Gastrocnemius medialis (tissue), 4 donors: ENCODE data around the gene DCAF17.

Source experiments
- CTCF ChIP-seq, 5 experiments: fragments of 450-650 bp in 3 of 5; fragments of 200-600 bp in 2 of 5; sonication (generic) in 2 of 5; IDR thresholded peaks in 4 of 5; conservative IDR thresholded peaks in 1 of 5; 1 replicate in 4 of 5; 2 replicates in 1 of 5; pipeline ENCODE4 v1.5.1; 2016 to 2019; ENCODE audit warnings: antibody characterized with exemption in 5 of 5, mild to moderate bottlenecking in 3 of 5, moderate library complexity in 3 of 5
- POLR2A ChIP-seq, 2 donors: fragments of 450-650 bp; IDR thresholded peaks; one replicate each; pipeline ENCODE4 v1.6.1; 2017; ENCODE audit warnings: antibody characterized with exemption in 2 of 2, mild to moderate bottlenecking in 2 of 2, moderate library complexity in 2 of 2

DNA sequence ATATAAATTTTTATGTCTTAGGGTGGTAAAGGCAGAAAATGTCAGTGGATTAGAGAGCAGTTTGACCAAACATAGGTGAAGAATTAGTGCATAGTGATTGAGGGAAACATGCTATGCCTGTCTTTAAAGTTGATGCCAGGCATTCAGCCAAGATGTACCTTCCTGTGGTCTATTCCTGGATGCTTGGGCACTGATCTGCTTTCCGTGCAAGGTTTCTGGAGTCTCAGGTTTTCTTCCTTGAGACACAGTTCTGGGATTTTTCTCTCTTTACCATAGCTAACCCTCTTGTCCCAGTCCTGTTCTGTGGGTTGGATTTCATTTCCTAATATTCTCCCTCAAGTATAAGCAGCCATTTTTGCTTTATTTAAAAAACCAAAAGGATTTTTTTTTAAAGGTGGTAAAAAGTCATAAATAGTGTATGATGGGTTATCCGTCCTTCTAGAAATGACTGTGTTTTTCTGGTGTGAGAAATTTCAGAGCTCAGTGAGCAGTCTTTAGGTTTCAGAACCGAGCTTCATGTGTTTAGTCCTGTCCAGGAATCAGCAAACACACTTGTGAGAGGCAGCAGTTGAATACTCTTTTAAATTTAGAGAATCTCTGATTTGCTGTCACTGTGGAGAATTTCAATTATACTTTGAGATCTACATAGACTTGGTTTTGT, 45.3 kb downstream of the DCAF17 start:
- no peak for TF ChIP-seq CTCF (IDR thresholded peaks at IDR 0.05 in 4 of 5, conservative IDR thresholded peaks at IDR 0.05 in 1 of 5)
- no peak for TF ChIP-seq POLR2A (IDR thresholded peaks at IDR 0.05)
